Panc1 (cell line): ENCODE results near the gene GMCL2. TPM values are rescaled to one million over a fixed set of nuclear protein-coding genes. Genes with fewer than 3 reads are reported as not detected.

ENCODE experiments used
- ATAC-seq: fragments of 200-7000 bp; cut with Tn5 transposase; 2 replicates; pipeline ENCODE4 v1.9.1; 2020; ENCODE audit warnings: mild to moderate bottlenecking, moderate library complexity
- BruUV-seq: library from RNA; stranded (reverse); fragments of 400-500 nt; replicated peaks from 2 replicates; lab custom pipeline; 2021; lab: Mats Ljungman, UMichigan
- CTCF ChIA-PET: fragments of 300-600 bp; sonication (Branson Sonifier 250); formaldehyde crosslinking; loops from one replicate; lab custom pipeline; 2022; ENCODE audit warnings: antibody characterized with exemption; lab: Charles Lee
- POLR2A ChIA-PET: fragments of 300-600 bp; sonication (Branson Sonifier 250); formaldehyde crosslinking; loops from one replicate; lab custom pipeline; 2022; ENCODE audit warnings: antibody characterized with exemption; lab: Charles Lee
- DNase-seq: peaks from one replicate; pipeline ENCODE4 v3.0.0-alpha.2; 2010; ENCODE audit warnings: low read depth, low spot score
- H3K27ac ChIP-seq: 2 replicates; pipeline ENCODE4 v1.5.1; 2011; ENCODE audit warnings: mild to moderate bottlenecking, low read length, inconsistent platforms
- H3K27me3 ChIP-seq: fragments of 200-500 bp; sonication (Bioruptor generic); 2 replicates; pipeline ENCODE4 v1.6.0; 2014; ENCODE audit warnings: low read length, inconsistent platforms; ENCODE audit not compliant: control insufficient read depth, insufficient read depth
- H3K36me3 ChIP-seq: fragments of 200-500 bp; sonication (Bioruptor generic); 2 replicates; pipeline ENCODE4 v1.5.1; 2014; ENCODE audit warnings: inconsistent platforms, mild to moderate bottlenecking, low read length, moderate library complexity; ENCODE audit not compliant: control insufficient read depth, insufficient read depth
- H3K4me1 ChIP-seq: 2 replicates; pipeline ENCODE4 v1.5.1; 2011; ENCODE audit warnings: inconsistent platforms, mild to moderate bottlenecking, low read length, moderate library complexity; ENCODE audit not compliant: control insufficient read depth, insufficient read depth
- H3K4me3 ChIP-seq, 2 experiments: 2 replicates each; pipeline ENCODE4 v1.5.1; 2011 to 2012; ENCODE audit warnings: low read depth in 2 of 2, low read length in 2 of 2, mild to moderate bottlenecking in 2 of 2, inconsistent platforms in 1 of 2, moderate library complexity in 1 of 2
- H3K9me3 ChIP-seq: fragments of 200-500 bp; sonication (Bioruptor generic); 2 replicates; pipeline ENCODE4 v1.5.1; 2014; ENCODE audit warnings: low read depth, mild to moderate bottlenecking, inconsistent platforms, low read length, moderate library complexity; ENCODE audit not compliant: control insufficient read depth, insufficient read depth
- REST ChIP-seq, 2 experiments: IDR thresholded peaks; 2 replicates each; pipeline ENCODE4 v1.6.1; 2011 to 2012; ENCODE audit warnings: low read depth in 2 of 2, control low read depth in 1 of 2, low read length in 1 of 2, mild to moderate bottlenecking in 1 of 2, moderate library complexity in 1 of 2; ENCODE audit not compliant: insufficient read depth in 1 of 2
- SIN3A ChIP-seq: IDR thresholded peaks from 2 replicates; pipeline ENCODE4 v1.6.1; 2012; ENCODE audit warnings: low read depth, mild to moderate bottlenecking, low read length, moderate library complexity, borderline replicate concordance; ENCODE audit not compliant: insufficient read depth
- TCF7L2 ChIP-seq: IDR thresholded peaks from 2 replicates; pipeline ENCODE4 v1.6.1; 2011; ENCODE audit warnings: mild to moderate bottlenecking, low read depth, low read length, inconsistent platforms
- in situ Hi-C: cut with HindIII; loops from 2 replicates; pipeline ENCODE4 v1.10.0; 2016; ENCODE audit warnings: low sequenced_read_pairs, low pct_unique_long_range_greater_than_20kb
- intact Hi-C: fragments of 100-400 bp; cut with micrococcal nuclease; formaldehyde crosslinking; loops from one replicate; pipeline ENCODE4 v1.10.0; 2022; ENCODE audit not compliant: unreplicated experiment
- total RNA-seq: library from RNA; stranded (reverse); gene quantifications from one replicate; pipeline ENCODE4 v1.2.1, GENCODE V29; 2021; ENCODE audit not compliant: unreplicated experiment
- TF ChIP-seq, protein P1 (sequence below): fragments of 450-650 bp; IDR thresholded peaks from 2 replicates; pipeline ENCODE4 v1.5.1; 2017; ENCODE audit warnings: mild to moderate bottlenecking

The GMCL2 gene
- total RNA-seq, 1 experiment from 2014 or later = not detected

DNA sequence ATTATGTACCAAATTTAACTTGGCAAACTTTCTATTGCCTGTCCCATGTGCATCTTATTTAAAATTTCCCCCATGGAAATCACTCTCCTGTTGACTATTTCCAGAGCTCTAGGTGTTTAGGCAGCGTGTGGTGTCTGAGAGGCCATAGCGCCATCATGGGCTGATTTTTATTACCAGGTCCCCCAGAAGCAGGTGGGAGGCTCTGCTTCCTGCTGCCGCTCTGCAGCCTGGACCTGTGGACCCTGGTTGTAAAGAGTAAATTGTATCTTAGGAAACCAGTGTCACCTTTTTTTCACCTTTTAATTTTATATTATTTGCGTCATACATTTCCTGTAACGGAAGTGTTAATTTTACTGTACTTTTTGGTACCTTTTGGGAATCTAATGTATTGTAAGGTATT is 23.5 kb upstream of the GMCL2 start:
- in situ Hi-C loops = no loop called here
- Histone ChIP-seq H3K9me3 (no peaks in the 10 kb centered on the region), H3K27me3 (no peaks in the 10 kb centered on the region), H3K36me3 (peaks cover 21% of the 10 kb centered on the region), H3K27ac (no peak overlapping the region), H3K4me1 (peaks cover 41% of the 10 kb centered on the region), H3K4me3 (no peak overlapping the region)
- POLR2A ChIA-PET = interaction anchor here (0.6 kb wide), 2 partner anchors 20 to 1643 kb away, joined by 9 read pairs; no protein-coding TSS in a partner anchor
- CTCF ChIA-PET = no interaction called here
- ATAC-seq (no peak), DNase-seq (no peak)
- intact Hi-C loops = no loop called here
- 0 out of 2 replicates have a peak, but pooled peaks have one; percentile 30 for TF ChIP-seq SIN3A
- TF ChIP-seq, protein P1, sequence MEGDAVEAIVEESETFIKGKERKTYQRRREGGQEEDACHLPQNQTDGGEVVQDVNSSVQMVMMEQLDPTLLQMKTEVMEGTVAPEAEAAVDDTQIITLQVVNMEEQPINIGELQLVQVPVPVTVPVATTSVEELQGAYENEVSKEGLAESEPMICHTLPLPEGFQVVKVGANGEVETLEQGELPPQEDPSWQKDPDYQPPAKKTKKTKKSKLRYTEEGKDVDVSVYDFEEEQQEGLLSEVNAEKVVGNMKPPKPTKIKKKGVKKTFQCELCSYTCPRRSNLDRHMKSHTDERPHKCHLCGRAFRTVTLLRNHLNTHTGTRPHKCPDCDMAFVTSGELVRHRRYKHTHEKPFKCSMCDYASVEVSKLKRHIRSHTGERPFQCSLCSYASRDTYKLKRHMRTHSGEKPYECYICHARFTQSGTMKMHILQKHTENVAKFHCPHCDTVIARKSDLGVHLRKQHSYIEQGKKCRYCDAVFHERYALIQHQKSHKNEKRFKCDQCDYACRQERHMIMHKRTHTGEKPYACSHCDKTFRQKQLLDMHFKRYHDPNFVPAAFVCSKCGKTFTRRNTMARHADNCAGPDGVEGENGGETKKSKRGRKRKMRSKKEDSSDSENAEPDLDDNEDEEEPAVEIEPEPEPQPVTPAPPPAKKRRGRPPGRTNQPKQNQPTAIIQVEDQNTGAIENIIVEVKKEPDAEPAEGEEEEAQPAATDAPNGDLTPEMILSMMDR = no peak
- BruUV-seq = TSS peak; percentile 50

DNA sequence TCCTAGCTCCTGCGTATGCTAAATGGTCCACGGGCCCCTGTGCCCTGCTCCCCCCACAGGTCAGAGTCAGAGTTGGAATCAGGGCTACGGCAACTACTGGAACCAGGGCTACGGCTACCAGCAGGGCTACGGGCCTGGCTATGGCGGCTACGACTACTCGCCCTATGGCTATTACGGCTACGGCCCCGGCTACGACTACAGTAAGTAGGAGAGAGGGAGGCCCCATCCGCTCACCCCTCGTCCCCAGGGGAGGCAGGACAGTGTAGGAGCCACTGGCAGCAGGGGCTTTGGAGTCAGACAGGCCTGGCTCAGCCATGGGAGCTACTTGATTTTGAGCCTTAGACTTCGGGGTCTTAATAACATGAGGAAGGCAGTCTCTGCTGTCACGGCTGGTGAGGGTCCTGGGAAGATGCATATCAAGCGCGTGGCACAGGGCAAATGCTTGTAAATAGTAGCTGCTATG is 22.9 kb upstream of the GMCL2 start:
- ATAC-seq = no peak
- Histone ChIP-seq H3K36me3 (peaks cover 27% of the 10 kb centered on the region), H3K27ac (no peak overlapping the region; the same call in 1 of the 2 replicates), H3K4me3 (no peak overlapping the region), H3K9me3 (no peaks in the 10 kb centered on the region), H3K4me1 (peaks cover 41% of the 10 kb centered on the region), H3K27me3 (no peaks in the 10 kb centered on the region)
- ChIA-PET CTCF (no interaction called here), POLR2A (interaction anchor here (0.6 kb wide), 1 partner anchor 1281 kb away, joined by 6 read pairs; no protein-coding TSS in a partner anchor)
- no TSS peak for BruUV-seq
- in situ Hi-C loops (no loop called here), intact Hi-C loops (no loop called here)
- no peak for DNase-seq
- TF ChIP-seq TCF7L2 (no peak), REST (IDR thresholded peaks at IDR 0.05; ENCODE audit: insufficient read depth in 1 of 2, low read depth in 2 of 2, low read length in 1 of 2) (no peak)
- TF ChIP-seq, protein P1 = no peak
